Measurements from ENCODE around the gene CFAP119.

GRCh38 chr16:30753596-30753995 lies 8.3 kb downstream of the CFAP119 start:
- TF ChIP-seq, protein P1, sequence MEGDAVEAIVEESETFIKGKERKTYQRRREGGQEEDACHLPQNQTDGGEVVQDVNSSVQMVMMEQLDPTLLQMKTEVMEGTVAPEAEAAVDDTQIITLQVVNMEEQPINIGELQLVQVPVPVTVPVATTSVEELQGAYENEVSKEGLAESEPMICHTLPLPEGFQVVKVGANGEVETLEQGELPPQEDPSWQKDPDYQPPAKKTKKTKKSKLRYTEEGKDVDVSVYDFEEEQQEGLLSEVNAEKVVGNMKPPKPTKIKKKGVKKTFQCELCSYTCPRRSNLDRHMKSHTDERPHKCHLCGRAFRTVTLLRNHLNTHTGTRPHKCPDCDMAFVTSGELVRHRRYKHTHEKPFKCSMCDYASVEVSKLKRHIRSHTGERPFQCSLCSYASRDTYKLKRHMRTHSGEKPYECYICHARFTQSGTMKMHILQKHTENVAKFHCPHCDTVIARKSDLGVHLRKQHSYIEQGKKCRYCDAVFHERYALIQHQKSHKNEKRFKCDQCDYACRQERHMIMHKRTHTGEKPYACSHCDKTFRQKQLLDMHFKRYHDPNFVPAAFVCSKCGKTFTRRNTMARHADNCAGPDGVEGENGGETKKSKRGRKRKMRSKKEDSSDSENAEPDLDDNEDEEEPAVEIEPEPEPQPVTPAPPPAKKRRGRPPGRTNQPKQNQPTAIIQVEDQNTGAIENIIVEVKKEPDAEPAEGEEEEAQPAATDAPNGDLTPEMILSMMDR (conservative IDR thresholded peaks at IDR 0.05; ENCODE audit: low read depth in 2 of 2): no peak
- no peak for TF ChIP-seq EZH2 (IDR thresholded peaks at IDR 0.05; ENCODE audit: low read depth, unreplicated experiment)
- TF ChIP-seq EZH2phosphoT487 (IDR thresholded peaks at IDR 0.05; ENCODE audit: unreplicated experiment): no peak
- TF ChIP-seq ZNF331 (CRISPR knock-in tag; IDR thresholded peaks at IDR 0.05; ENCODE audit: low read depth): no peak
- TF ChIP-seq CREB1 (CRISPR knock-in tag; IDR thresholded peaks at IDR 0.05; ENCODE audit: low read depth): no peak
- no peak for TF ChIP-seq POLR2AphosphoS5 (IDR thresholded peaks at IDR 0.05; ENCODE audit: low read depth)
- TF ChIP-seq REST (IDR thresholded peaks at IDR 0.05; ENCODE audit: unreplicated experiment): no peak
- TF ChIP-seq ETS1 (IDR thresholded peaks at IDR 0.05): no peak
- TF ChIP-seq JUNB (IDR thresholded peaks at IDR 0.05; ENCODE audit: unreplicated experiment): no peak

Data from GM23338 (cell line).